H1 (cell line): Measurements from ENCODE around the gene PTPRC. TPM values are rescaled to one million over a fixed set of nuclear protein-coding genes. Genes with fewer than 3 reads are reported as not detected.

Source experiments
- CTCF ChIA-PET: fragments of 300-600 bp; sonication (Branson Sonifier 250); formaldehyde crosslinking; loops from one replicate; lab custom pipeline; 2021; ENCODE audit not compliant: partially characterized antibody; lab: Charles Lee
- POLR2A ChIA-PET: fragments of 300-600 bp; sonication (Branson Sonifier 250); formaldehyde crosslinking; loops from one replicate; lab custom pipeline; 2021; ENCODE audit warnings: inconsistent platforms; ENCODE audit not compliant: partially characterized antibody; lab: Charles Lee
- DNase-seq, 2 experiments: peaks; one replicate each; pipeline versions ENCODE4 v3.0.0 to v3.0.0-alpha.2; 2010 to 2022; ENCODE audit warnings: low spot score in 2 of 2, low read depth in 1 of 2, mixed read lengths in 1 of 2
- FAIRE-seq: peaks from 2 replicates; lab custom pipeline; 2011; peaks lifted over from hg19 to GRCh38; lab: Jason Lieb, UNC
- H2AFZ ChIP-seq: 2 replicates; pipeline ENCODE4 v1.8.1; 2012; ENCODE audit warnings: low read length, inconsistent platforms
- H2AK5ac ChIP-seq: 2 replicates; pipeline ENCODE4 v1.6.1; 2013; ENCODE audit warnings: low read depth, low read length
- H2BK120ac ChIP-seq: replicated peaks from 2 replicates; pipeline ENCODE3; 2013; ENCODE audit warnings: low read depth, low read length, inconsistent platforms
- H2BK12ac ChIP-seq: 2 replicates; pipeline ENCODE4 v1.6.1; 2013; ENCODE audit warnings: low read depth, low read length
- H2BK15ac ChIP-seq: 2 replicates; pipeline ENCODE4 v1.6.1; 2013; ENCODE audit warnings: low read length
- H2BK20ac ChIP-seq: 2 replicates; pipeline ENCODE4 v1.6.1; 2013; ENCODE audit warnings: low read length
- H2BK5ac ChIP-seq: 2 replicates; pipeline ENCODE4 v1.6.1; 2013; ENCODE audit warnings: low read depth, low read length
- H3K14ac ChIP-seq: 2 replicates; pipeline ENCODE4 v1.6.1; 2013; ENCODE audit warnings: inconsistent platforms; ENCODE audit not compliant: insufficient read length
- H3K18ac ChIP-seq: 2 replicates; pipeline ENCODE4 v1.6.1; 2013; ENCODE audit warnings: low read length; ENCODE audit errors: extremely low read depth
- H3K23ac ChIP-seq: 2 replicates; pipeline ENCODE4 v1.6.1; 2013; ENCODE audit warnings: inconsistent platforms; ENCODE audit not compliant: insufficient read length
- H3K23me2 ChIP-seq: 2 replicates; pipeline ENCODE4 v1.6.1; 2013; ENCODE audit warnings: low read depth, low read length
- H3K27ac ChIP-seq: 2 replicates; pipeline ENCODE4 v1.6.1; 2011; ENCODE audit warnings: low read depth, low read length, inconsistent platforms
- H3K27me3 ChIP-seq, 4 experiments: replicated peaks in 1 of 4; 1 replicate in 1 of 4; 2 replicates in 3 of 4; pipeline versions ENCODE4 v1.6.1 to v1.8.1; 2011 to 2013; ENCODE audit warnings: low read length in 3 of 4, mild to moderate bottlenecking in 3 of 4, inconsistent platforms in 2 of 4, mixed read lengths in 2 of 4, moderate library complexity in 1 of 4; ENCODE audit not compliant: control insufficient read depth in 3 of 4, insufficient read depth in 3 of 4; ENCODE audit errors: extremely low read depth in 1 of 4
- H3K36me3 ChIP-seq, 4 experiments: 2 replicates each; pipeline versions ENCODE4 v1.6.1 to v1.8.1; 2011 to 2013; ENCODE audit warnings: mild to moderate bottlenecking in 4 of 4, low read length in 3 of 4, moderate library complexity in 2 of 4, control low read depth in 1 of 4, inconsistent platforms in 1 of 4; ENCODE audit not compliant: insufficient read depth in 4 of 4, control insufficient read depth in 2 of 4
- H3K4ac ChIP-seq: replicated peaks from 2 replicates; pipeline ENCODE3; 2013; ENCODE audit warnings: low read length, low read depth, mixed read lengths, inconsistent platforms; ENCODE audit not compliant: insufficient read length
- H3K4me1 ChIP-seq, 4 experiments: replicated peaks in 1 of 4; 1 replicate in 1 of 4; 2 replicates in 3 of 4; pipeline versions ENCODE4 v1.6.1 to v1.8.1; 2011 to 2013; ENCODE audit warnings: low read length in 3 of 4, inconsistent platforms in 2 of 4, mixed read lengths in 1 of 4; ENCODE audit not compliant: insufficient read depth in 4 of 4, control insufficient read depth in 3 of 4
- H3K4me2 ChIP-seq, 2 experiments: 2 replicates each; pipeline versions ENCODE4 v1.6.1 to v1.8.1; 2011 to 2013; ENCODE audit warnings: low read depth in 2 of 2, low read length in 2 of 2, control low read depth in 1 of 2, inconsistent platforms in 1 of 2, mild to moderate bottlenecking in 1 of 2; ENCODE audit not compliant: insufficient read depth in 1 of 2
- H3K4me3 ChIP-seq, 4 experiments: fragments of 200-600, 300-600 bp in 1 of 4; sonication (generic), shearing (Covaris generic), sonication (Bioruptor Twin) in 1 of 4; 2 replicates each; pipeline versions ENCODE4 v1.5.1 to v1.8.1; 2011 to 2016; ENCODE audit warnings: low read length in 4 of 4, low read depth in 3 of 4, control low read depth in 2 of 4, inconsistent platforms in 2 of 4, mild to moderate bottlenecking in 2 of 4, mixed read lengths in 1 of 4, moderate library complexity in 1 of 4; ENCODE audit not compliant: insufficient read depth in 2 of 4; ENCODE audit errors: extremely low read depth in 1 of 4
- H3K56ac ChIP-seq: replicated peaks from 2 replicates; pipeline ENCODE3; 2013; ENCODE audit warnings: low read depth, mild to moderate bottlenecking, mixed read lengths, low read length, inconsistent platforms; ENCODE audit not compliant: insufficient read length
- H3K79me1 ChIP-seq: 2 replicates; pipeline ENCODE4 v1.6.1; 2013; ENCODE audit warnings: low read depth, low read length, control low read depth
- H3K79me2 ChIP-seq, 2 experiments: 2 replicates each; pipeline versions ENCODE4 v1.6.1 to v1.8.1; 2012 to 2013; ENCODE audit warnings: low read length in 2 of 2, mild to moderate bottlenecking in 2 of 2, inconsistent platforms in 1 of 2; ENCODE audit not compliant: insufficient read depth in 2 of 2, control insufficient read depth in 1 of 2
- H3K9ac ChIP-seq, 4 experiments: replicated peaks in 1 of 4; 1 replicate in 1 of 4; 2 replicates in 3 of 4; pipeline versions ENCODE4 v1.6.1 to v1.8.1; 2011 to 2013; ENCODE audit warnings: low read depth in 3 of 4, low read length in 3 of 4, control low read depth in 2 of 4, mild to moderate bottlenecking in 2 of 4, moderate library complexity in 2 of 4, inconsistent platforms in 1 of 4; ENCODE audit errors: extremely low read depth in 1 of 4
- H3K9me3 ChIP-seq, 2 experiments: 2 replicates each; pipeline versions ENCODE4 v1.6.1 to v1.8.1; 2012 to 2013; ENCODE audit warnings: mild to moderate bottlenecking in 2 of 2, moderate library complexity in 2 of 2, control low read depth in 1 of 2, inconsistent platforms in 1 of 2, low read depth in 1 of 2, low read length in 1 of 2, mixed read lengths in 1 of 2; ENCODE audit not compliant: insufficient read depth in 2 of 2
- H4K20me1 ChIP-seq, 2 experiments: replicated peaks in 1 of 2; 2 replicates each; pipeline versions ENCODE3 to v1.8.1; 2011 to 2013; ENCODE audit warnings: inconsistent platforms in 2 of 2, low read length in 2 of 2, mild to moderate bottlenecking in 1 of 2; ENCODE audit not compliant: insufficient read depth in 2 of 2, control insufficient read depth in 1 of 2
- H4K5ac ChIP-seq: 2 replicates; pipeline ENCODE4 v1.6.1; 2013; ENCODE audit warnings: low read length, low read depth, mixed read lengths, inconsistent platforms; ENCODE audit not compliant: insufficient read length
- H4K8ac ChIP-seq: 2 replicates; pipeline ENCODE4 v1.8.0; 2013; ENCODE audit warnings: mild to moderate bottlenecking, moderate library complexity, low read length, inconsistent platforms; ENCODE audit not compliant: insufficient read depth; ENCODE audit errors: extremely low read depth
- H4K91ac ChIP-seq: replicated peaks from 2 replicates; pipeline ENCODE3; 2013; ENCODE audit warnings: low read length, mixed read lengths, inconsistent platforms; ENCODE audit not compliant: insufficient read length
- BCL11A ChIP-seq, 2 experiments: IDR thresholded peaks; one replicate each; pipeline ENCODE4 v1.6.1; 2011; ENCODE audit warnings: low read depth in 2 of 2, low read length in 2 of 2, mild to moderate bottlenecking in 2 of 2
- EZH2 ChIP-seq: fragments of 200-600 bp; sonication (generic); IDR thresholded peaks from 2 replicates; pipeline ENCODE4 v1.7.1; 2012; ENCODE audit warnings: low read depth, mild to moderate bottlenecking, moderate library complexity, low read length, inconsistent platforms; ENCODE audit not compliant: severe bottlenecking
- MAX ChIP-seq: IDR thresholded peaks from 2 replicates; pipeline ENCODE4 v1.6.1; 2012; ENCODE audit warnings: inconsistent platforms
- POLR2A ChIP-seq, 2 experiments: IDR thresholded peaks; 1 replicate in 1 of 2; 2 replicates in 1 of 2; pipeline ENCODE4 v1.6.1; 2011; ENCODE audit warnings: low read depth in 2 of 2, low read length in 2 of 2, mild to moderate bottlenecking in 2 of 2; ENCODE audit errors: control extremely low read depth in 1 of 2
- RFX5 ChIP-seq: IDR thresholded peaks from 2 replicates; pipeline ENCODE4 v1.6.1; 2011; ENCODE audit warnings: low read depth, low read length, improper control_type of control experiment, borderline replicate concordance
- RNF2 ChIP-seq: fragments of 200-900, 300-1000 bp; sonication (generic); IDR thresholded peaks from 2 replicates; pipeline ENCODE4 v1.7.1; 2016; ENCODE audit warnings: borderline replicate concordance, low read depth, mild to moderate bottlenecking, antibody characterized with exemption, low read length; ENCODE audit not compliant: poor library complexity, severe bottlenecking; ENCODE audit errors: missing control alignments
- TBP ChIP-seq: IDR thresholded peaks from 2 replicates; pipeline ENCODE4 v1.6.1; 2011; ENCODE audit warnings: low read depth, low read length, improper control_type of control experiment
- USF2 ChIP-seq: IDR thresholded peaks from 2 replicates; pipeline ENCODE4 v1.6.1; 2011; ENCODE audit warnings: low read length, improper control_type of control experiment
- ZNF274 ChIP-seq: IDR thresholded peaks from 2 replicates; pipeline ENCODE4 v1.7.0; 2012; ENCODE audit warnings: low read length, borderline replicate concordance; ENCODE audit errors: extremely low read depth
- WGBS, 2 experiments: shearing (Covaris generic) in 1 of 2; methylation state at CpG; one replicate each; pipeline versions ENCODE4 v1.1.6 to v1.1.7; 2013 to 2015; ENCODE audit warnings: low lambda C conversion rate in 2 of 2, mixed read lengths in 2 of 2, inconsistent platforms in 1 of 2, low coverage in 1 of 2, missing lambda C conversion rate in 1 of 2; ENCODE audit not compliant: insufficient replicate concordance in 2 of 2, insufficient coverage in 1 of 2, insufficient read length in 1 of 2; ENCODE audit errors: extremely low coverage in 1 of 2, missing lambda C conversion rate in 1 of 2; 5-methylcytosine and 5-hydroxymethylcytosine counted together
- polyA plus RNA-seq, 7 experiments: library from polyadenylated mRNA; depleted of rRNA in 3 of 7; stranded (reverse) in 5 of 7; unstranded in 2 of 7; fragments of >200 nt in 5 of 7; fragments of 200-250 nt in 2 of 7; gene quantifications; 1 replicate in 5 of 7; 2 replicates in 1 of 7; 4 replicates in 1 of 7; pipeline versions ENCODE4 v1.2.1 to v1.2.3, GENCODE V29; 2011 to 2013; ENCODE audit warnings: missing spikeins in 2 of 7, mixed read lengths in 2 of 7
- total RNA-seq: library from RNA; stranded (reverse); fragmentation: NEBNext Ultra II Directional; extraction: Animal tissue kit (Norgen Biotek cat#: 25700); gene quantifications from 2 replicates; pipeline ENCODE4 v1.2.1, GENCODE V29; 2021

The PTPRC gene
- total and polyA plus RNA-seq, 2 of the 8 experiments (the other 6 are each of a cell fraction or from before 2014, with no cell fraction given): 0.05 TPM; not detected in 1

GRCh38 chr1:198717510-198717909, 78.7 kb downstream of the PTPRC start:
- TF ChIP-seq RFX5: no peak
- no peak for TF ChIP-seq MAX
- no peak for TF ChIP-seq POLR2A (IDR thresholded peaks at IDR 0.05; ENCODE audit: control extremely low read depth in 1 of 2, low read depth in 2 of 2, low read length in 2 of 2)
- no peak for TF ChIP-seq TBP
- no peak for TF ChIP-seq RNF2
- no peak for TF ChIP-seq BCL11A (IDR thresholded peaks at IDR 0.05; ENCODE audit: low read depth in 2 of 2, low read length in 2 of 2)
- no peak for TF ChIP-seq ZNF274
- TF ChIP-seq USF2: no peak
- TF ChIP-seq EZH2: no peak
- peaks cover 0 to 2% of the 10 kb centered on the region in 2 experiments; a peak in 1 of 4 replicates for H3K9me3 ChIP-seq
- H3K9ac ChIP-seq: no peak overlapping the region
- H2BK15ac ChIP-seq: no peak overlapping the region
- no peaks in the 10 kb centered on the region for H4K20me1 ChIP-seq
- H3K4ac ChIP-seq: no peak overlapping the region
- H2BK5ac ChIP-seq: no peak overlapping the region
- H3K79me2 ChIP-seq: no peaks in the 10 kb centered on the region
- ChIA-PET POLR2A (no interaction called here), CTCF (interaction anchor here (0.7 to 1.0 kb wide), 2 partner anchors 13 to 17 kb away, joined by 3 read pairs; no protein-coding TSS in a partner anchor)
- H3K79me1 ChIP-seq: no peaks in the 10 kb centered on the region
- H3K27me3 ChIP-seq: no peaks in the 10 kb centered on the region
- no peak overlapping the region for H3K4me2 ChIP-seq
- no peak overlapping the region for H3K4me3 ChIP-seq
- no peaks in the 10 kb centered on the region for H3K36me3 ChIP-seq
- no peak overlapping the region for H2AFZ ChIP-seq
- H2AK5ac ChIP-seq: no peak overlapping the region
- H3K14ac ChIP-seq: no peak overlapping the region
- DNase-seq (no peak), FAIRE-seq (no peak)
- WGBS, 2 experiments: 100% methylated on average over 1 of the region's 1 CpG; no CpG with 5 or more reads in 1 of the 2 experiments
- H4K91ac ChIP-seq: no peak overlapping the region
- H3K4me1 ChIP-seq: no peaks in the 10 kb centered on the region
- H3K23me2 ChIP-seq: no peaks in the 10 kb centered on the region
- no peak overlapping the region for H2BK20ac ChIP-seq
- H4K8ac ChIP-seq: no peak overlapping the region
- H3K27ac ChIP-seq: no peak overlapping the region
- H3K23ac ChIP-seq: no peak overlapping the region
- H4K5ac ChIP-seq: no peak overlapping the region
- H2BK12ac ChIP-seq: no peak overlapping the region
- H2BK120ac ChIP-seq: no peak overlapping the region
- no peak overlapping the region for H3K18ac ChIP-seq
- no peak overlapping the region for H3K56ac ChIP-seq
